LNCAP (cell line): ENCODE results near the gene RGS19.

Source experiments
- CTCF ChIP-seq: fragments of 450-650 bp; IDR thresholded peaks from 2 replicates; pipeline ENCODE4 v1.5.1; 2017; ENCODE audit warnings: mild to moderate bottlenecking

Gene RGS19

GRCh38 chr20:64103871-64104666, 24.8 kb upstream of the RGS19 start:
- no peak for TF ChIP-seq CTCF

- TF ChIP-seq CTCF: no peak
These were observed 23.5 kb upstream of the RGS19 start for GRCh38 chr20:64102647-64103354.

- TF ChIP-seq CTCF: peak; percentile 84
These were observed 22.7 kb upstream of the RGS19 start for GRCh38 chr20:64101731-64102621.

GRCh38 chr20:64100946-64101688, 21.8 kb upstream of the RGS19 start:
- no peak for TF ChIP-seq CTCF

GRCh38 chr20:64100566-64100888, 21.2 kb upstream of the RGS19 start:
- TF ChIP-seq CTCF: no peak

- no peak for TF ChIP-seq CTCF
These were observed 20.7 kb upstream of the RGS19 start for GRCh38 chr20:64099880-64100565.
